Measurements from ENCODE around the gene PLAC8L1.

PLAC8L1 gene

GRCh38 chr5:146068977-146069779 is 36.2 kb downstream of the PLAC8L1 start:
- Histone ChIP-seq H3K36me3 (ENCODE audit: control insufficient read depth in 2 of 2, insufficient read depth in 2 of 2, low read length in 2 of 2) (no peaks in the 10 kb centered on the region), H3K4me3 (ENCODE audit: low read length in 2 of 2) (no peak overlapping the region), H3K27ac (ENCODE audit: low read length) (no peak overlapping the region), H3K9ac (ENCODE audit: low read length in 2 of 2) (no peak overlapping the region), H3K27me3 (ENCODE audit: control insufficient read depth in 1 of 2, insufficient read depth in 2 of 2, low read length in 2 of 2) (no peaks in the 10 kb centered on the region), H3K9me3 (ENCODE audit: control insufficient read depth in 2 of 2, low read length in 2 of 2) (no peaks in the 10 kb centered on the region), H3K4me1 (ENCODE audit: control insufficient read depth, insufficient read depth, low read length) (peaks cover 3% of the 10 kb centered on the region)

GRCh38 chr5:146068206-146068605 is 37.2 kb downstream of the PLAC8L1 start:
- H3K9me3 ChIP-seq (ENCODE audit: control insufficient read depth in 2 of 2, low read length in 2 of 2): no peaks in the 10 kb centered on the region
- H3K27ac ChIP-seq (ENCODE audit: low read length): no peak overlapping the region
- peaks cover 3% of the 10 kb centered on the region for H3K4me1 ChIP-seq (ENCODE audit: control insufficient read depth, insufficient read depth, low read length)
- H3K36me3 ChIP-seq (ENCODE audit: control insufficient read depth in 2 of 2, insufficient read depth in 2 of 2, low read length in 2 of 2): no peaks in the 10 kb centered on the region
- H3K4me3 ChIP-seq (ENCODE audit: low read length in 2 of 2): no peak overlapping the region
- H3K27me3 ChIP-seq (ENCODE audit: control insufficient read depth in 1 of 2, insufficient read depth in 2 of 2, low read length in 2 of 2): no peaks in the 10 kb centered on the region
- H3K9ac ChIP-seq (ENCODE audit: low read length in 2 of 2): no peak overlapping the region

- Histone ChIP-seq H3K36me3 (ENCODE audit: control insufficient read depth in 2 of 2, insufficient read depth in 2 of 2, low read length in 2 of 2) (no peaks in the 10 kb centered on the region), H3K4me1 (ENCODE audit: control insufficient read depth, insufficient read depth, low read length) (peaks cover 3% of the 10 kb centered on the region), H3K27ac (ENCODE audit: low read length) (no peak overlapping the region), H3K27me3 (ENCODE audit: control insufficient read depth in 1 of 2, insufficient read depth in 2 of 2, low read length in 2 of 2) (peaks cover 0 to 2% of the 10 kb centered on the region in 2 donors), H3K4me3 (ENCODE audit: low read length in 2 of 2) (no peak overlapping the region), H3K9me3 (ENCODE audit: control insufficient read depth in 2 of 2, low read length in 2 of 2) (no peaks in the 10 kb centered on the region), H3K9ac (ENCODE audit: low read length in 2 of 2) (no peak overlapping the region)
Measured at GRCh38 chr5:146066968-146067367, 38.4 kb downstream of the PLAC8L1 start.

GRCh38 chr5:146060221-146060585 is 45.2 kb downstream of the PLAC8L1 start:
- no peak overlapping the region for H3K27ac ChIP-seq (ENCODE audit: low read length)
- no peaks in the 10 kb centered on the region for H3K36me3 ChIP-seq (ENCODE audit: control insufficient read depth in 2 of 2, insufficient read depth in 2 of 2, low read length in 2 of 2)
- H3K27me3 ChIP-seq (ENCODE audit: control insufficient read depth in 1 of 2, insufficient read depth in 2 of 2, low read length in 2 of 2): peaks cover 0 to 2% of the 10 kb centered on the region in 2 donors
- no peak overlapping the region for H3K9ac ChIP-seq (ENCODE audit: low read length in 2 of 2)
- H3K9me3 ChIP-seq (ENCODE audit: control insufficient read depth in 2 of 2, low read length in 2 of 2): no peaks in the 10 kb centered on the region
- no peaks in the 10 kb centered on the region for H3K4me1 ChIP-seq (ENCODE audit: control insufficient read depth, insufficient read depth, low read length)
- H3K4me3 ChIP-seq (ENCODE audit: low read length in 2 of 2): no peak overlapping the region

- Histone ChIP-seq H3K27ac (ENCODE audit: low read length) (no peak overlapping the region), H3K36me3 (ENCODE audit: control insufficient read depth in 2 of 2, insufficient read depth in 2 of 2, low read length in 2 of 2) (no peaks in the 10 kb centered on the region), H3K4me1 (ENCODE audit: control insufficient read depth, insufficient read depth, low read length) (no peaks in the 10 kb centered on the region), H3K9ac (ENCODE audit: low read length in 2 of 2) (no peak overlapping the region), H3K4me3 (ENCODE audit: low read length in 2 of 2) (no peak overlapping the region), H3K9me3 (ENCODE audit: control insufficient read depth in 2 of 2, low read length in 2 of 2) (no peaks in the 10 kb centered on the region), H3K27me3 (ENCODE audit: control insufficient read depth in 1 of 2, insufficient read depth in 2 of 2, low read length in 2 of 2) (peaks cover 0 to 2% of the 10 kb centered on the region in 2 donors)
Measured at GRCh38 chr5:146059460-146060220, 45.7 kb downstream of the PLAC8L1 start.

- Histone ChIP-seq H3K36me3 (ENCODE audit: control insufficient read depth in 2 of 2, insufficient read depth in 2 of 2, low read length in 2 of 2) (no peaks in the 10 kb centered on the region), H3K9ac (ENCODE audit: low read length in 2 of 2) (no peak overlapping the region), H3K9me3 (ENCODE audit: control insufficient read depth in 2 of 2, low read length in 2 of 2) (no peaks in the 10 kb centered on the region)
Measured at GRCh38 chr5:146055432-146055831, 49.9 kb downstream of the PLAC8L1 start.

GRCh38 chr5:146052780-146053179 is 52.6 kb downstream of the PLAC8L1 start:
- Histone ChIP-seq H3K27ac (ENCODE audit: low read length) (no peak overlapping the region), H3K9me3 (ENCODE audit: control insufficient read depth in 2 of 2, low read length in 2 of 2) (no peaks in the 10 kb centered on the region), H3K36me3 (ENCODE audit: control insufficient read depth in 2 of 2, insufficient read depth in 2 of 2, low read length in 2 of 2) (no peaks in the 10 kb centered on the region), H3K27me3 (ENCODE audit: control insufficient read depth in 1 of 2, insufficient read depth in 2 of 2, low read length in 2 of 2) (no peaks in the 10 kb centered on the region), H3K4me1 (ENCODE audit: control insufficient read depth, insufficient read depth, low read length) (no peaks in the 10 kb centered on the region), H3K4me3 (ENCODE audit: low read length in 2 of 2) (no peak overlapping the region), H3K9ac (ENCODE audit: low read length in 2 of 2) (no peak overlapping the region)

More at GRCh38 chr5:146055432-146055831, 49.9 kb downstream of the PLAC8L1 start:
- no peaks in the 10 kb centered on the region for H3K27me3 ChIP-seq (ENCODE audit: control insufficient read depth in 1 of 2, insufficient read depth in 2 of 2, low read length in 2 of 2)
- no peak overlapping the region for H3K4me3 ChIP-seq (ENCODE audit: low read length in 2 of 2)
- H3K27ac ChIP-seq (ENCODE audit: low read length): no peak overlapping the region
- no peaks in the 10 kb centered on the region for H3K4me1 ChIP-seq (ENCODE audit: control insufficient read depth, insufficient read depth, low read length)

GRCh38 chr5:146051678-146052077 is 53.7 kb downstream of the PLAC8L1 start:
- H3K4me1 ChIP-seq (ENCODE audit: control insufficient read depth, insufficient read depth, low read length): no peaks in the 10 kb centered on the region
- no peak overlapping the region for H3K9ac ChIP-seq (ENCODE audit: low read length in 2 of 2)
- H3K27me3 ChIP-seq (ENCODE audit: control insufficient read depth in 1 of 2, insufficient read depth in 2 of 2, low read length in 2 of 2): no peaks in the 10 kb centered on the region
- H3K4me3 ChIP-seq (ENCODE audit: low read length in 2 of 2): no peak overlapping the region
- no peak overlapping the region for H3K27ac ChIP-seq (ENCODE audit: low read length)
- H3K9me3 ChIP-seq (ENCODE audit: control insufficient read depth in 2 of 2, low read length in 2 of 2): no peaks in the 10 kb centered on the region
- no peaks in the 10 kb centered on the region for H3K36me3 ChIP-seq (ENCODE audit: control insufficient read depth in 2 of 2, insufficient read depth in 2 of 2, low read length in 2 of 2)

- Histone ChIP-seq H3K27me3 (ENCODE audit: control insufficient read depth in 1 of 2, insufficient read depth in 2 of 2, low read length in 2 of 2) (no peaks in the 10 kb centered on the region), H3K27ac (ENCODE audit: low read length) (no peak overlapping the region), H3K36me3 (ENCODE audit: control insufficient read depth in 2 of 2, insufficient read depth in 2 of 2, low read length in 2 of 2) (no peaks in the 10 kb centered on the region), H3K9ac (ENCODE audit: low read length in 2 of 2) (no peak overlapping the region), H3K4me3 (ENCODE audit: low read length in 2 of 2) (no peak overlapping the region), H3K9me3 (ENCODE audit: control insufficient read depth in 2 of 2, low read length in 2 of 2) (no peaks in the 10 kb centered on the region), H3K4me1 (ENCODE audit: control insufficient read depth, insufficient read depth, low read length) (no peaks in the 10 kb centered on the region)
Measured at GRCh38 chr5:146050086-146050485, 55.3 kb downstream of the PLAC8L1 start.

GRCh38 chr5:146049704-146050026 is 55.7 kb downstream of the PLAC8L1 start:
- no peak overlapping the region for H3K9ac ChIP-seq (ENCODE audit: low read length in 2 of 2)
- H3K36me3 ChIP-seq (ENCODE audit: control insufficient read depth in 2 of 2, insufficient read depth in 2 of 2, low read length in 2 of 2): no peaks in the 10 kb centered on the region
- H3K27ac ChIP-seq (ENCODE audit: low read length): no peak overlapping the region
- H3K27me3 ChIP-seq (ENCODE audit: control insufficient read depth in 1 of 2, insufficient read depth in 2 of 2, low read length in 2 of 2): no peaks in the 10 kb centered on the region
- no peaks in the 10 kb centered on the region for H3K4me1 ChIP-seq (ENCODE audit: control insufficient read depth, insufficient read depth, low read length)
- no peaks in the 10 kb centered on the region for H3K9me3 ChIP-seq (ENCODE audit: control insufficient read depth in 2 of 2, low read length in 2 of 2)
- H3K4me3 ChIP-seq (ENCODE audit: low read length in 2 of 2): no peak overlapping the region
